Colonic mucosa (tissue), 4 donors: ENCODE data around the gene KPNA6. TPM values are rescaled to one million over a fixed set of nuclear protein-coding genes. Genes with fewer than 3 reads are reported as not detected.

Source experiments
- DNase-seq: peaks from one replicate; pipeline ENCODE4 v3.0.0-alpha.2; 2020
- H3K27ac ChIP-seq: fragments of 200-600 bp; one replicate; pipeline ENCODE4 v1.8.0; 2021
- H3K27me3 ChIP-seq: fragments of 200-600 bp; one replicate; pipeline ENCODE4 v1.8.0; 2021
- H3K36me3 ChIP-seq: fragments of 200-600 bp; one replicate; pipeline ENCODE4 v1.8.0; 2021
- H3K4me1 ChIP-seq: fragments of 200-600 bp; one replicate; pipeline ENCODE4 v1.8.0; 2021; ENCODE audit warnings: mild to moderate bottlenecking
- H3K4me3 ChIP-seq: fragments of 200-600 bp; one replicate; pipeline ENCODE4 v1.8.0; 2021
- H3K9ac ChIP-seq, 2 donors: one replicate each; pipeline ENCODE4 v1.7.0; 2013; ENCODE audit warnings: control low read depth in 2 of 2, low read depth in 2 of 2, low read length in 2 of 2
- H3K9me3 ChIP-seq: fragments of 200-600 bp; one replicate; pipeline ENCODE4 v1.8.0; 2021
- intact Hi-C: fragments of 100-400 bp; cut with DNase I; formaldehyde crosslinking; loops from one replicate; pipeline ENCODE4 v1.14.1; 2022
- total RNA-seq, 2 donors: library from RNA; stranded (reverse); fragmentation: NEBNext Ultra II Directional in 1 of 2; extraction: Animal tissue kit (Norgen Biotek cat#: 25700) in 1 of 2; gene quantifications; one replicate each; pipeline ENCODE4 v1.2.1, GENCODE V29; 2021
- TF ChIP-seq, protein P1 (sequence below): fragments of 200-600 bp; IDR thresholded peaks from one replicate; pipeline ENCODE4 v1.8.0; 2022; ENCODE audit warnings: antibody characterized with exemption, mild to moderate bottlenecking
- donor health status: healthy.
- donor health status: DM: no; HTN: no; CAD: no.
- donor health status: DM: no; HTN: no; CAD: no.

KPNA6 gene
- total RNA-seq, 2 donors from 2014 or later = 56.7 to 66.9 TPM

DNA sequence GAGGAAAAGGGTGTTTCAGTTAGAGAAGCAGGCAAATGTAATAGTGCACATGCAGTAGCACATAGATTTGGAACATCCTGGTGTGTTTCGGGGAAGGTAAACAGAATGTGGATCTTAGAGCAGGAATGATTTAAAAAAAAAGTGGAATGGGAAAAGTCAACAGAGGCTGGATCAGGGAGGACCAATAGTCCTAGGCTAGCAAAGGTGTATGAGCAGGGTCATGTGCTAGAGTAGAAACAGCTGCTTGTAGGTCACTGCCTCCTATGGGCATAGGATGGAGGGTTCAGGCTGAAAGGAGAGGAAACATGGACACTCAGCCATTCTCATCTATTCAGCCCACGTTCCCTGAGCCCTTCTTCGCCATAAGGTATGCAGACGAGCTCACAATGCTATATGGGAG is 3.7 kb upstream of the KPNA6 start:
- H3K36me3 ChIP-seq = no peaks in the 10 kb centered on the region
- no peaks in the 10 kb centered on the region for H3K9me3 ChIP-seq
- H3K27ac ChIP-seq = no peak overlapping the region
- no peak for DNase-seq
- no peaks in the 10 kb centered on the region for H3K27me3 ChIP-seq
- no peak overlapping the region for H3K9ac ChIP-seq
- H3K4me3 ChIP-seq = no peak overlapping the region
- no peaks in the 10 kb centered on the region for H3K4me1 ChIP-seq
- intact Hi-C loops = no loop called here
- TF ChIP-seq, protein P1, sequence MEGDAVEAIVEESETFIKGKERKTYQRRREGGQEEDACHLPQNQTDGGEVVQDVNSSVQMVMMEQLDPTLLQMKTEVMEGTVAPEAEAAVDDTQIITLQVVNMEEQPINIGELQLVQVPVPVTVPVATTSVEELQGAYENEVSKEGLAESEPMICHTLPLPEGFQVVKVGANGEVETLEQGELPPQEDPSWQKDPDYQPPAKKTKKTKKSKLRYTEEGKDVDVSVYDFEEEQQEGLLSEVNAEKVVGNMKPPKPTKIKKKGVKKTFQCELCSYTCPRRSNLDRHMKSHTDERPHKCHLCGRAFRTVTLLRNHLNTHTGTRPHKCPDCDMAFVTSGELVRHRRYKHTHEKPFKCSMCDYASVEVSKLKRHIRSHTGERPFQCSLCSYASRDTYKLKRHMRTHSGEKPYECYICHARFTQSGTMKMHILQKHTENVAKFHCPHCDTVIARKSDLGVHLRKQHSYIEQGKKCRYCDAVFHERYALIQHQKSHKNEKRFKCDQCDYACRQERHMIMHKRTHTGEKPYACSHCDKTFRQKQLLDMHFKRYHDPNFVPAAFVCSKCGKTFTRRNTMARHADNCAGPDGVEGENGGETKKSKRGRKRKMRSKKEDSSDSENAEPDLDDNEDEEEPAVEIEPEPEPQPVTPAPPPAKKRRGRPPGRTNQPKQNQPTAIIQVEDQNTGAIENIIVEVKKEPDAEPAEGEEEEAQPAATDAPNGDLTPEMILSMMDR = no peak

DNA sequence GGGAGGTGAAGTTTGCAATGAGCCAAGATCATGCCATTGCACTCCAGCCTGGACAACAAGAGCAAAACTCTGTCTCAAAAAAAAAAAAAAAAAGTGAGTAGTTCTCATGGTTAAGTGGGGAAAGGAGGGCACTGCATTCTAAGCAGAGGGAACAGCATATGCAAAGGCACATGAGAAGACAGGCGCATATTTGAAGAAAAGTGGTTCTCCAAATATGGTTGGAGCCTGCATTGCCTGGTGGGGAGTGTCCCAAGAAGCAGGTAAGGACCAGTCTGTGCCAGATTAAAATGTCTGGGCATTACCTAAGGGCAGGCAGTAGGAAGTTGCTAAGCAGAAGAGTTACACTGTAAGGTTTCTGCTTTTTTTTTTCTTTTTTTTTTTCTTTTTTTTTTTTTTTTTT is 2.5 kb upstream of the KPNA6 start:
- no peaks in the 10 kb centered on the region for H3K27me3 ChIP-seq
- H3K9ac ChIP-seq = no peak overlapping the region
- no peaks in the 10 kb centered on the region for H3K9me3 ChIP-seq
- intact Hi-C loops = no loop called here
- no peak for DNase-seq
- TF ChIP-seq, protein P1 = no peak
- no peak overlapping the region for H3K27ac ChIP-seq
- H3K4me3 ChIP-seq = no peak overlapping the region
- peaks cover 4% of the 10 kb centered on the region for H3K4me1 ChIP-seq
- H3K36me3 ChIP-seq = no peaks in the 10 kb centered on the region

DNA sequence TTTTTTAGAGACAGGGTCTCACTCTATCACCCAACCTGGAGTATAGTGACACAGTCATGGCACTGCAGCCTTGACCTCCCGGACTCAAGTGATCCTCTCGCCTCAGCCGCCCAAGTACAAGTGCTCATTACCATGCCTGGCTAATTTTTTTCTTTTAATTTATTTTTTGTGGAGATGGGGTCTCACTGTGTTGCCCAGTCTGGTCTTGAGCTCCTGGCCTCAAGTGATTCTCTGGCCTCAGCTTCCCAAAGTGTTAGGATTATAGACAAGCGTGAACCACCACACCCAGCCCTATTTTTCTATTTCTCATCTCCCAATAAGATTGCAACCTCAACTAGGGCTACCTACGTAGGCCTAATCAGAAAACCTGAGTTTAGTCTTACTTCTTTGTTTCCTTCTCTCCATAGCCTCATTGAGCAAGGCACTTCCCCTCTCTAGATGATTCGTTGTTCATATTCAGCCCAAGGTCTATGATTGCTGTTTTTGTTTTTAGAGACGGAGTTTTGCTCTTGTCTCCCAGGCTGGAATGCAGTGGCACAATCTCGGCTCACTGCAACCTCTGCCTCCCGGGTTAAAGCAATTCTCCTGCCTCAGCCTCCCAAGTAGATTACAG is 1.1 kb upstream of the KPNA6 start:
- H3K9ac ChIP-seq = no peak overlapping the region
- no peak for DNase-seq
- H3K27me3 ChIP-seq = no peaks in the 10 kb centered on the region
- no peaks in the 10 kb centered on the region for H3K9me3 ChIP-seq
- H3K36me3 ChIP-seq = no peaks in the 10 kb centered on the region
- TF ChIP-seq, protein P1 = no peak
- no peak overlapping the region for H3K4me3 ChIP-seq
- intact Hi-C loops = no loop called here
- H3K4me1 ChIP-seq = peaks cover 7% of the 10 kb centered on the region
- H3K27ac ChIP-seq = no peak overlapping the region

DNA sequence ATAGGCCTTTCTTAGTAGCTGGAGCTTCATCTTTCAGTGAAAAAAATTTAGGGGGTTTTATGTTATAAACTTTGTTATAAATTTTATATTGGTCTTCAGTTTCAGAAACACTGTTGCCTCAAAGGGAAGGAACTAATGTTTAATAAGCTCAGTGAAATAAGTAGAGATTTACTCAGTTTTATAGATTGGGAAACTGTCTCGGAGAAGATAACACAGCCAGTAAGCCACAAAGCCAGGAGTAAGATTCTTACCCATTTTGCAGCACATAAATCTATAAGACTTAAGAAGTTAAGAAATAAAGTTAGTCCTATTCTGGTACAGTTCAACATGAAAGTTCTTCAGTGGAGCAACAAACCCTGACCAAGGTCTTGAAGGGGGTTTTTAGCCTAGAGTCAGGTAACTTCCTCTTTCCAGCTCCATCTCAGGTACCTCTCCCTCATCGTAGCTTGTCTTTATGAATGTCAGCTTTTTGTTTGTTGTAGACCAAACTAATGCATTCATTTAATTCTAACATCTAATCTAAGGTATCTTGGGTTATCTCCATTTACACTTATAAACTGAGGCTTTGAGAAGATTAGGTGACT is 3.3 kb downstream of the KPNA6 start:
- intact Hi-C loops = no loop called here
- H3K4me3 ChIP-seq = no peak overlapping the region
- DNase-seq = no peak
- H3K27ac ChIP-seq = no peak overlapping the region
- peaks cover 7% of the 10 kb centered on the region for H3K4me1 ChIP-seq
- no peaks in the 10 kb centered on the region for H3K9me3 ChIP-seq
- H3K9ac ChIP-seq = no peak overlapping the region
- TF ChIP-seq, protein P1 = no peak
- H3K36me3 ChIP-seq = no peaks in the 10 kb centered on the region
- H3K27me3 ChIP-seq = no peaks in the 10 kb centered on the region

DNA sequence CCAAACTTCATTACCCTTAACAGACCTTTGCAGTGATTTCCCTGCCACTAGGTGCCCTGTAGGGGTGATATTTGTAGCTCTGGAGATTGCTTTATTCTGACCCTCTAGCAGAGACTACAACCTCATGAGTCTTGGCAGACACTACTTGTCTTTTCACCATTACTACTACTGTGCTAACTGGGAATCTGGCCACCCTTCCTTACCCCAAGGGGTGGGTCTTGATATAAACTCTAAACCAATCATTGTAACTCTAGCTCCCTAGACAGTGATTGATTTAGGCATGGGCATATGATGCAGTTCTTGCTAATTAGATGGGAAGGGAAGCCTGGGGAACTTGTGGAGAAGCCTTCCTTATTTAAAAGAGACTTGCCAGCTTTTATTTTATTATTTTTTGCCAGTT is 3.9 kb downstream of the KPNA6 start:
- Histone ChIP-seq H3K4me3 (no peak overlapping the region), H3K27me3 (no peaks in the 10 kb centered on the region), H3K36me3 (no peaks in the 10 kb centered on the region), H3K9ac (no peak overlapping the region), H3K9me3 (no peaks in the 10 kb centered on the region), H3K4me1 (peaks cover 7% of the 10 kb centered on the region), H3K27ac (no peak overlapping the region)
- intact Hi-C loops = no loop called here
- TF ChIP-seq, protein P1 = no peak
- no peak for DNase-seq
